Choroid plexus epithelial cell (primary cell): Measurements from ENCODE around the gene MSRB1.

Experiments
- DNase-seq: peaks from one replicate; pipeline ENCODE4 v3.0.0-alpha.2; 2010; ENCODE audit warnings: low read depth
- H3K4me3 ChIP-seq: 2 replicates; pipeline ENCODE4 v1.5.1; 2011; ENCODE audit warnings: low read depth, mild to moderate bottlenecking, control low read depth, low read length, moderate library complexity
- TF ChIP-seq, protein P1 (sequence below): conservative IDR thresholded peaks from 2 replicates; pipeline ENCODE4 v1.5.1; 2011; ENCODE audit warnings: low read depth, mild to moderate bottlenecking, control low read depth, inconsistent platforms, low read length, moderate library complexity

MSRB1 gene

GRCh38 chr16:1930338-1930720 lies 12.7 kb downstream of the MSRB1 start:
- no peak for DNase-seq
- TF ChIP-seq, protein P1, sequence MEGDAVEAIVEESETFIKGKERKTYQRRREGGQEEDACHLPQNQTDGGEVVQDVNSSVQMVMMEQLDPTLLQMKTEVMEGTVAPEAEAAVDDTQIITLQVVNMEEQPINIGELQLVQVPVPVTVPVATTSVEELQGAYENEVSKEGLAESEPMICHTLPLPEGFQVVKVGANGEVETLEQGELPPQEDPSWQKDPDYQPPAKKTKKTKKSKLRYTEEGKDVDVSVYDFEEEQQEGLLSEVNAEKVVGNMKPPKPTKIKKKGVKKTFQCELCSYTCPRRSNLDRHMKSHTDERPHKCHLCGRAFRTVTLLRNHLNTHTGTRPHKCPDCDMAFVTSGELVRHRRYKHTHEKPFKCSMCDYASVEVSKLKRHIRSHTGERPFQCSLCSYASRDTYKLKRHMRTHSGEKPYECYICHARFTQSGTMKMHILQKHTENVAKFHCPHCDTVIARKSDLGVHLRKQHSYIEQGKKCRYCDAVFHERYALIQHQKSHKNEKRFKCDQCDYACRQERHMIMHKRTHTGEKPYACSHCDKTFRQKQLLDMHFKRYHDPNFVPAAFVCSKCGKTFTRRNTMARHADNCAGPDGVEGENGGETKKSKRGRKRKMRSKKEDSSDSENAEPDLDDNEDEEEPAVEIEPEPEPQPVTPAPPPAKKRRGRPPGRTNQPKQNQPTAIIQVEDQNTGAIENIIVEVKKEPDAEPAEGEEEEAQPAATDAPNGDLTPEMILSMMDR: no peak
- H3K4me3 ChIP-seq: no peak overlapping the region

DNA sequence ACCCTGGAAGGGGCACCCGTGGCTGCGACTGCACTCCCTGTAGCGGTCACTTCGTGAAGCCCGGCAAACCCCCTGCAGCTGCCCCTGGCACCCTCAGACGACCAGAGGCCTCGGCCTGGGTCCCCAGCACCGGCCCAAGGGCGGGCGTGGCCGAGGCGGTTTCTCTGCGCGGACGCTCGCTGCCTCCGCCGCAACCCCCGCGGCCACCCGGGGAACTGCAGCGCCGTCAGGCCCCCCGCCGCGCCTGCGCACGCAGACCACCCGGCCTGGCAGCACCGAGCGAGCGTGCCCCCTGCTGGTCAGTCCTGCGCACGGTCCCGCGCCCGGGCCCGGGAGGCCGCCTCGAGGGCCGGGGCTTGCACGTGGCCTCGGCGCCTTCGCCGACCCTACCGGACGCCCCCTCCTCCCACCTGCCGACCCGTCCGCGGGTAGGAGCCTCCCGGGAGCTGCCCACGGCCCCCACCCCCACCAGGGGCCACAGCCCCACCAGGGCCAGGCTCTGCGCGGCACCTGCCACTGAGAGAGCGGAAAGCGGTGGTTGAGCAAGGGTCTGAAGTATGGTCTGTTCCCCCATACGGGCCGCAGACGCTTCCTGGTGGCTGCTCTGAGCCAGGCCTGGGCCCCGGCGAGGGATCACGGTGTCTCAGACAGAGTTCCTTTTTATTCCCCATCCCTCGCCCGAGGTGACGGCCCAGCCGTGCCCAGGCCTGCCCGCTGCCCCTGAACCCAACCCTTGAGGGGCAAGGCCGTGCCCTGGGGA lies 13.2 kb downstream of the MSRB1 start:
- TF ChIP-seq, protein P1: peak; percentile 52
- peak overlapping the region; percentile 67 for H3K4me3 ChIP-seq
- peak; percentile 82 for DNase-seq

- peak overlapping the region; percentile 67 for H3K4me3 ChIP-seq
- no peak for DNase-seq
- TF ChIP-seq, protein P1: no peak
Measured at GRCh38 chr16:1929105-1929504, 13.9 kb downstream of the MSRB1 start.

DNA sequence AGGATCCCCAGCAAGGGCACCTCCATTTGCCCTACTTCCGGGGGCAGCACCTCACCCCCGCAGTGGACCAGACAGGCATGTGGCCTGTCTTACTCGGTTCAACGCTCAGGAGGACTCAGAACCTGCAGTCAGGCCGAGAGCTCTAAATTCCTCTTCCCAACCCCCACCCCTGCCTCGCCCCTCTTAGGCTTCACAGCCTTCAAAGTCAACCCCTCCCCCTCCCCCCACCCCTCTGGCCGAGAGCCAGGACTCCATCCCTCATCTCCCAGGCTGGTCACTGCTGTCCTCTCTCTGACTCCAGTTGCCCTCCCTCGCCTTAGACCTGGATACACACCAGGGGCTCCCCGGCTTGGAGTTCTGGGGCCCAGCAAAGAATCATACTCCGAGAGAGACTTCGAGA lies 16.7 kb downstream of the MSRB1 start:
- H3K4me3 ChIP-seq: no peak overlapping the region
- no peak for DNase-seq
- TF ChIP-seq, protein P1: no peak

- TF ChIP-seq, protein P1: no peak
- H3K4me3 ChIP-seq: no peak overlapping the region
- no peak for DNase-seq
Measured at GRCh38 chr16:1924095-1924494, 18.9 kb downstream of the MSRB1 start.

- DNase-seq: peak; percentile 26
- no peak overlapping the region for H3K4me3 ChIP-seq
Measured at GRCh38 chr16:1923299-1924034, 19.5 kb downstream of the MSRB1 start.

More at GRCh38 chr16:1923299-1924034, 19.5 kb downstream of the MSRB1 start:
- TF ChIP-seq, protein P1: peak; percentile 52
